Measurements from ENCODE around the gene GLIPR1. TPM values are rescaled to one million over a fixed set of nuclear protein-coding genes. Genes with fewer than 3 reads are reported as not detected.
"Not testable (repeated sequence)": the region's sequence is repeated elsewhere in the genome, so short reads cannot be mapped to it uniquely, and the experiment has no call there.

The GLIPR1 gene
- total RNA-seq, 1 donor from 2014 or later, result 39.6 TPM

- TF ChIP-seq CTCF (conservative IDR thresholded peaks at IDR 0.05; ENCODE audit: low read depth, low read length), result no peak
- DNase-seq (ENCODE audit: low read depth), result no peak
- H3K4me3 ChIP-seq (ENCODE audit: low read depth, low read length), result no peak overlapping the region
These were observed 36.8 kb upstream of the GLIPR1 start for GRCh38 chr12:75443709-75444108.

- no peak for TF ChIP-seq CTCF (conservative IDR thresholded peaks at IDR 0.05; ENCODE audit: low read depth, low read length)
- no peak overlapping the region for H3K4me3 ChIP-seq (ENCODE audit: low read depth, low read length)
- no peak for DNase-seq (ENCODE audit: low read depth)
These were observed 36.0 kb upstream of the GLIPR1 start for GRCh38 chr12:75444429-75445136.

GRCh38 chr12:75445137-75445507 is 35.4 kb upstream of the GLIPR1 start:
- not testable (repeated sequence) for H3K4me3 ChIP-seq (ENCODE audit: low read depth, low read length); DNase-seq (ENCODE audit: low read depth)

- DNase-seq (ENCODE audit: low read depth), result no peak
- TF ChIP-seq CTCF (conservative IDR thresholded peaks at IDR 0.05; ENCODE audit: low read depth, low read length), result no peak
- H3K4me3 ChIP-seq (ENCODE audit: low read depth, low read length), result no peak overlapping the region
These were observed 33.7 kb upstream of the GLIPR1 start for GRCh38 chr12:75446857-75447256.

- TF ChIP-seq CTCF (conservative IDR thresholded peaks at IDR 0.05; ENCODE audit: low read depth, low read length), result no peak
- H3K4me3 ChIP-seq (ENCODE audit: low read depth, low read length), result no peak overlapping the region
- DNase-seq (ENCODE audit: low read depth), result no peak
These were observed 32.7 kb upstream of the GLIPR1 start for GRCh38 chr12:75447691-75448393.

- no peak for TF ChIP-seq CTCF (conservative IDR thresholded peaks at IDR 0.05; ENCODE audit: low read depth, low read length)
- DNase-seq (ENCODE audit: low read depth), result no peak
- no peak overlapping the region for H3K4me3 ChIP-seq (ENCODE audit: low read depth, low read length)
These were observed 27.8 kb upstream of the GLIPR1 start for GRCh38 chr12:75452675-75453330.

GRCh38 chr12:75455839-75456238 is 24.7 kb upstream of the GLIPR1 start:
- no peak overlapping the region for H3K4me3 ChIP-seq (ENCODE audit: low read depth, low read length)
- no peak for TF ChIP-seq CTCF (conservative IDR thresholded peaks at IDR 0.05; ENCODE audit: low read depth, low read length)
- DNase-seq (ENCODE audit: low read depth), result no peak
